ENCODE measurements around the gene LGR4. TPM values are rescaled to one million over a fixed set of nuclear protein-coding genes. Genes with fewer than 3 reads are reported as not detected.

The LGR4 gene
- total and polyA plus RNA-seq, 9 of the 15 experiments (the other 6 are each of a cell fraction or from before 2014, with no cell fraction given), result 0.94 to 10.1 (median 5.8) TPM

DNA sequence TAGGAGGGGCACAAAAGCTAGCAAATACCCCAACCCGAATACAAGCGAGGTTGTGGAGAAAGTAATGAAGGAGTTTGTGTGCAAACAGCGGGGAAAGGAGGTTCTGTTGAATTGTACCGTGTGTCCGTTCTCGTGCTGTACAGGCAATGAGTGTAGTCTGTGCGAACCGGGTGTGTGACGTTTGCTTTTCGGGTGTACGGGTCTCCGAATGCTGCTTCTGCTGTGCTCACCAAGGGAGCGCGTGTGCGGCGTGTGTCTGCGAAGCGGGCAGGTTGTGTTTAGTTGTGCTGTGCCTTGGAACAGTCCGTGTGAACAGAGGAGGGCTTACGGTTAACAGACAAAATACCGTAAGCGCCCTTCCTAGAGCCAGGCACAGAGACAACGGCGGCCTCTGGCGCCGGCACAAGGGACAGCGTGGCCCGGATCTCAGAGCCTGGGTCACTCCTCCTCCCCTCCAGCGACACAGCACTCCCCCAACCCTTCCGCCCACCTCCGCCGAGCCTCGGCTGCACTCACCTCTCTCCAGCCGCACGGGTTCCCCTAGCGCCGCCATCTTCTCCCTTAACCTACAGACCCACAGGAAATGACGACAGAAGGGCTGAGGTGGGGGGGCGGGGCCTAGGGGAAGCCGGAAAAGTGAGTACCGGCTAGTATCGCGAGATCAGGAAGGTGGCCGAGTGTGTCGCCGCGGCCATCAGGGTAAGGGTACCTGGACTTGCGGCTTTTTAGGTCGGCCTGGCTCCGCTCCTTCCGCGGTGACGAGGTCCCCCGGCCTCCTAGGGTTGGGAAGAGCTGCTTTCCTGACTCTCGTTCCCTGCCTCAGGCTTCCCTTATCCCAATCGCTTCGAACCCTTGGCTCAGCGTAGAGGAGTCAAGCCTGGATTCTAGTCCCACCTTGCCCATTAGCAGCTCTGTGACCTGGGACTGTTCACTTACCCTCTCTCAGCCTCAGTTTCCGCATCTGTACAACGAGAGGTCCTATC is 33.9 kb upstream of the LGR4 start, which contains the start of gene LIN7C (continued):
- TF ChIP-seq RB1 (IDR thresholded peaks at IDR 0.05; ENCODE audit: low read depth) (no peak), TCF3 (CRISPR knock-in tag; IDR thresholded peaks at IDR 0.05) (no peak), ZNF589 (CRISPR knock-in tag; IDR thresholded peaks at IDR 0.05; ENCODE audit: low read depth) (no peak; the same call in 1 of the 2 replicates), PTBP1 (IDR thresholded peaks at IDR 0.05; ENCODE audit: low read depth, low read length) (no peak), THRAP3 (IDR thresholded peaks at IDR 0.05; ENCODE audit: borderline replicate concordance) (no peak), MAFK (IDR thresholded peaks at IDR 0.05; ENCODE audit: low read length) (no peak), HCFC1 (IDR thresholded peaks at IDR 0.05; ENCODE audit: low read depth, low read length) (peak; percentile 68), RBM14 (IDR thresholded peaks at IDR 0.05; ENCODE audit: borderline replicate concordance, insufficient read depth, low read depth, low read length) (no peak), ARNT (IDR thresholded peaks at IDR 0.05) (no peak), CREBBP (IDR thresholded peaks at IDR 0.05; ENCODE audit: low read depth, low read length) (no peak), HNRNPH1 (optimal IDR thresholded peaks at IDR 0.05; ENCODE audit: low read depth, low read length) (no peak), ZNF143 (CRISPR knock-in tag; IDR thresholded peaks at IDR 0.05) (no peak), ZNF77 (CRISPR knock-in tag; IDR thresholded peaks at IDR 0.05) (no peak), HNRNPUL1 (IDR thresholded peaks at IDR 0.05; ENCODE audit: low read length) (no peak), ELF1 (tag; IDR thresholded peaks at IDR 0.05) (peak; percentile 80), ZNF436 (CRISPR knock-in tag; IDR thresholded peaks at IDR 0.05) (no peak), MECOM (CRISPR knock-in tag; IDR thresholded peaks at IDR 0.05) (no peak)
- TF ChIP-seq, protein P1, sequence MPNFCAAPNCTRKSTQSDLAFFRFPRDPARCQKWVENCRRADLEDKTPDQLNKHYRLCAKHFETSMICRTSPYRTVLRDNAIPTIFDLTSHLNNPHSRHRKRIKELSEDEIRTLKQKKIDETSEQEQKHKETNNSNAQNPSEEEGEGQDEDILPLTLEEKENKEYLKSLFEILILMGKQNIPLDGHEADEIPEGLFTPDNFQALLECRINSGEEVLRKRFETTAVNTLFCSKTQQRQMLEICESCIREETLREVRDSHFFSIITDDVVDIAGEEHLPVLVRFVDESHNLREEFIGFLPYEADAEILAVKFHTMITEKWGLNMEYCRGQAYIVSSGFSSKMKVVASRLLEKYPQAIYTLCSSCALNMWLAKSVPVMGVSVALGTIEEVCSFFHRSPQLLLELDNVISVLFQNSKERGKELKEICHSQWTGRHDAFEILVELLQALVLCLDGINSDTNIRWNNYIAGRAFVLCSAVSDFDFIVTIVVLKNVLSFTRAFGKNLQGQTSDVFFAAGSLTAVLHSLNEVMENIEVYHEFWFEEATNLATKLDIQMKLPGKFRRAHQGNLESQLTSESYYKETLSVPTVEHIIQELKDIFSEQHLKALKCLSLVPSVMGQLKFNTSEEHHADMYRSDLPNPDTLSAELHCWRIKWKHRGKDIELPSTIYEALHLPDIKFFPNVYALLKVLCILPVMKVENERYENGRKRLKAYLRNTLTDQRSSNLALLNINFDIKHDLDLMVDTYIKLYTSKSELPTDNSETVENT (CRISPR knock-in tag; IDR thresholded peaks at IDR 0.05), result peak; percentile 70
- TF ChIP-seq, protein P2, sequence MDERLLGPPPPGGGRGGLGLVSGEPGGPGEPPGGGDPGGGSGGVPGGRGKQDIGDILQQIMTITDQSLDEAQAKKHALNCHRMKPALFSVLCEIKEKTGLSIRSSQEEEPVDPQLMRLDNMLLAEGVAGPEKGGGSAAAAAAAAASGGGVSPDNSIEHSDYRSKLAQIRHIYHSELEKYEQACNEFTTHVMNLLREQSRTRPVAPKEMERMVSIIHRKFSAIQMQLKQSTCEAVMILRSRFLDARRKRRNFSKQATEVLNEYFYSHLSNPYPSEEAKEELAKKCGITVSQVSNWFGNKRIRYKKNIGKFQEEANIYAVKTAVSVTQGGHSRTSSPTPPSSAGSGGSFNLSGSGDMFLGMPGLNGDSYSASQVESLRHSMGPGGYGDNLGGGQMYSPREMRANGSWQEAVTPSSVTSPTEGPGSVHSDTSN (CRISPR knock-in tag; IDR thresholded peaks at IDR 0.05; ENCODE audit: low read depth), result no peak
- TF ChIP-seq, protein P2 (tag; conservative IDR thresholded peaks at IDR 0.05; ENCODE audit: low read depth), result no peak
- TF ChIP-seq, protein P3, sequence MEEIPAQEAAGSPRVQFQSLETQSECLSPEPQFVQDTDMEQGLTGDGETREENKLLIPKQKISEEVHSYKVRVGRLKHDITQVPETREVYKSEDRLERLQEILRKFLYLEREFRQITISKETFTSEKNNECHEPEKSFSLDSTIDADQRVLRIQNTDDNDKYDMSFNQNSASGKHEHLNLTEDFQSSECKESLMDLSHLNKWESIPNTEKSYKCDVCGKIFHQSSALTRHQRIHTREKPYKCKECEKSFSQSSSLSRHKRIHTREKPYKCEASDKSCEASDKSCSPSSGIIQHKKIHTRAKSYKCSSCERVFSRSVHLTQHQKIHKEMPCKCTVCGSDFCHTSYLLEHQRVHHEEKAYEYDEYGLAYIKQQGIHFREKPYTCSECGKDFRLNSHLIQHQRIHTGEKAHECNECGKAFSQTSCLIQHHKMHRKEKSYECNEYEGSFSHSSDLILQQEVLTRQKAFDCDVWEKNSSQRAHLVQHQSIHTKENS (CRISPR knock-in tag; IDR thresholded peaks at IDR 0.05), result no peak
- TF ChIP-seq, protein P4, sequence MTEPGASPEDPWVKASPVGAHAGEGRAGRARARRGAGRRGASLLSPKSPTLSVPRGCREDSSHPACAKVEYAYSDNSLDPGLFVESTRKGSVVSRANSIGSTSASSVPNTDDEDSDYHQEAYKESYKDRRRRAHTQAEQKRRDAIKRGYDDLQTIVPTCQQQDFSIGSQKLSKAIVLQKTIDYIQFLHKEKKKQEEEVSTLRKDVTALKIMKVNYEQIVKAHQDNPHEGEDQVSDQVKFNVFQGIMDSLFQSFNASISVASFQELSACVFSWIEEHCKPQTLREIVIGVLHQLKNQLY (CRISPR knock-in tag; conservative IDR thresholded peaks at IDR 0.05), result 0 out of 4 replicates have a peak, but pooled peaks of 1 of the 2 experiments have one; percentile 9
